Omental fat pad (tissue), 4 donors: Measurements from ENCODE around the gene SAT2. TPM values are rescaled to one million over a fixed set of nuclear protein-coding genes. Genes with fewer than 3 reads are reported as not detected.

Experiments
- ATAC-seq: fragments of 150-250 bp; one replicate; pipeline ENCODE4 v1.9.1; 2016; ENCODE audit warnings: mild to moderate bottlenecking, moderate library complexity; ENCODE audit not compliant: low FRiP score
- DNase-seq: peaks from one replicate; pipeline ENCODE4 v3.0.0-alpha.2; 2019; ENCODE audit warnings: low spot score
- CTCF ChIP-seq, 3 donors: fragments of 450-650 bp; IDR thresholded peaks; one replicate each; pipeline ENCODE4 v1.5.1; 2016 to 2017; ENCODE audit warnings: antibody characterized with exemption in 3 of 3, mild to moderate bottlenecking in 3 of 3, moderate library complexity in 2 of 3
- total RNA-seq, 4 donors: library from RNA; depleted of rRNA; stranded (reverse); fragments of >200 nt; gene quantifications; one replicate each; pipeline ENCODE4 v1.1.0, GENCODE V29; 2016

The SAT2 gene
- total RNA-seq, 4 donors from 2014 or later = 55.5 to 81.3 (median 66.2) TPM

- TF ChIP-seq CTCF (IDR thresholded peaks at IDR 0.05) = no peak
- DNase-seq = no peak
- ATAC-seq = no peak
Measured at GRCh38 chr17:7634384-7634783, 6.8 kb upstream of the SAT2 start.

DNA sequence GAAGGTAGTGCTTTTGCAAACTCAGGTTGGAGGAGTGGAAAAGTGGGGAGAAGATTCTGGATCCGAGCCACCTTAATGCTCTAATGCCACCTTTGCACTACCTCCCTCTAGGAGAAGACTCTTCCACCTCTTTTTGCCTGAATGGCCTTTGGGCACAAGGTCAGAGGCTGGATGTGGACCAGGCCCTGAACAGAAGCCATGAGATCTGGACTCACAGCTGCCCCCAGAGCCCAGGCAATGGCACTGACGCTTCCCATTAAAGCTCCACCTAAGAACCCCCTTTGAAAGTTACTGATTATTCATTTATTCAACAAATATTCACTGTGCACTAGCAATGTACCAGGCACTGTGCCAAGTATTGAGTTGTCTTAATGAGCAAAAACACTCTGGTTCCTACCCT, 5.5 kb upstream of the SAT2 start:
- TF ChIP-seq CTCF (IDR thresholded peaks at IDR 0.05) = no peak
- ATAC-seq = no peak
- no peak for DNase-seq

DNA sequence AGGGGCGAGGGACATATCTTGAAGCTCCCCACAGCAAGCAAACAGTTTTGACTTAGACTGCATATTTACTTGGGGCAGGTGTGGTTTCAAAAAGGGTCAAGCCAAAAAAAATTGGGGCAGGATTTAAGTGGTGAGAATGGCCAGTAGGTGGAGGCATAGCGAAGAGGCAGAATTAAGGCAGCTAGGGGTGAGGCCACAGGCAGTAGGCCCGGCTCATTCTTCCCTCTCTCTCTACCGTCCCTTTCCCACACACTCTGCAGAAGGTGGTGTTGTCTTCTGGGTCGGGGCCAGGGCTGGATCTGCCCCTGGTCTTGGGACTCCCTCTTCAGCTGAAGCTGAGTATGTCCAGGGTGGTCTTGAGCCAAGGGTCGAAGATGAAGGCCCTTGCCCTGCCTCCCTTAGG, 4.9 kb upstream of the SAT2 start:
- DNase-seq = no peak
- ATAC-seq = no peak
- no peak for TF ChIP-seq CTCF (IDR thresholded peaks at IDR 0.05)

DNA sequence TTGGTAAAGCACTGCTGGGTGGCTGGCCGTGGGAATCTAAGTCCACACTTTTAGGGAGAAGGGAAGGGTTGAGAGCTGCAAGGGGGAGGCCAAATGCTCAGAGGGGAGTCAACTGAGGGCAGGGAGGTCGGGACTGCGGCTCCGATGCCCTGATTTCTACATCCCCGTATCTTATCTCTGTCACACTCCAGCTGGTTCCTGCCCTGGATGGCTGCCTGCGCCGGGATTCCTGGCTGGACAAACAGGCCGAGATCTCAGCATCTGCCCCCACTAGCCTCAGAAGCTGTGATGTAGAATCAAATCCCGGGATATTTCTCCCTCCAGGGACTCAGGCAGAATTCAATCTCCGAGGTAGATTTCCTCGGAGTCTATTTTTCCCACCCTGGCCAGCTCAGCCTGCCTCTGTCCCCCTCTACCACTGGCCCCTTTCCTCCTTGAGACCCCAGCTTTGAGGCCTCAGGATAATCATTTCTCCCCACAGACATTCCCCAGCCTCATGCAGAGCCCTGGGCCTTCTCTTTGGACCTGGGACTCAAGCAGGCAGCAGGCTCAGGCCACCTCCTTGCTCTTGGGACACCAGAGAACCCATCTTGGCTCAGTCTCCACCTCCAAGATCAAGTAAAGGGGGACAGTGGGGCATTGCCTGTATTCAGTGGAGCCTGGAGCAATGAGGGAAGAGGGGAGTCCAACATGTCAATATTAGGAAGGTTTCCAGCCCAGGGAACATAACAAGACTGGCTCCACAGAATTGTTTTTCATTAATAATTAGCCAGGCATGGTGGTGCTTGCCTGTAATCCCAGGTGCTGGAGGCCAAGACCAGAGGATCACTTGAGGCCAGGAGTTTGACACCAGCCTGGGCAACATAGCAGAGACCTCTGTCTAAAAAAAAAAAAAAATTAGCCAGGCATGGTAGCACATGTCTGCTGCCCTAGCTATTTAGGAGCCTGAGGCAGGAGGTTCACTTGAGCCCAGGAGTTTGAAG, 4.1 kb upstream of the SAT2 start:
- ATAC-seq (no peak), DNase-seq (no peak)
- no peak for TF ChIP-seq CTCF (IDR thresholded peaks at IDR 0.05)

DNA sequence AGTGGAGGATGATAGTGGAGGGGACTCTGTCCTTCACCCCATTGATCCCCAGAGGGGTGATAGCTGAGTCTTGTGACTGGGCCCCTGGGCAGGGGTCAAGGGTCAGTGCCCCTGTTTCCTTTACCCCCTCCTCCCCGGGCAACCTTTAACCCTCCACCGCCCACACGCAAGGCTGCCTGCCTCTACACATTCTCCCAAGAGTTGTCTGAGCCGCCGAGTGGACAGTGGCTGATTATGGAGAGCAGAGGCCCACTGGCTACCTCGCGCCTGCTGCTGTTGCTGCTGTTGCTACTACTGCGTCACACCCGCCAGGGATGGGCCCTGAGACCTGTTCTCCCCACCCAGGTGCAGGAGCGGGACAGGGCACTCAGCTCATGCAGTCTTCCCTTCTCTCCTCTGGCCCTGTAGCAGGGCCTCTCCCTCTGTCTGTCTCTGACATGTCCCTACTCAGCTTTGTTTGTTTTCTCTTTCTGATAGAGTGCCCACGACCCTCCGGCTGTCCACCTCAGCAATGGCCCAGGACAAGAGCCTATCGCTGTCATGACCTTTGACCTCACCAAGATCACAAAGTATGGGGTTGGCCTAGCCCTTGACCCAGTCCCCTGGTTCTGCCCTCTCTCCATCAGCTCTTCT, 2.4 kb upstream of the SAT2 start, which contains the start of gene SHBG:
SHBG (plus strand) TSS at position 197 of the 633 bp plus-strand sequence; CDS start at position 235, 38 bp downstream.
- ATAC-seq (no peak), DNase-seq (no peak)
- TF ChIP-seq CTCF (IDR thresholded peaks at IDR 0.05) = no peak

DNA sequence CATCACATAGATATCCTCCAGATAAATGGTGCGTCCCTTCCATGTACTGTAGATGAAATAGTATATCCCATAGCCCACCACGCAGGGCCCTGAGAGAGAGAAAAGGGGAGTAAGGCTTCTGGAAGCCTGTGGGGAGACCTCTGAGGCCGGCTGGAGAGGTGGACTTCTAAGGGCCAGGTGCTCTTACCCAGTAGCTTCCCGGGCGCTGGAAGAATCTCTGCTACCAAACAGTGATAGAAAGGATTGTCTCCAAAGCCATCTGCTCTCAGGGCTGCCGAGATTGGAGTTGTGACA, 718 bp downstream of the SAT2 start:
- ATAC-seq (no peak), DNase-seq (no peak)
- TF ChIP-seq CTCF (IDR thresholded peaks at IDR 0.05) = no peak
